Epithelial cell of umbilical artery (primary cell): Measurements from ENCODE around the gene TRIM25. TPM values are rescaled to one million over a fixed set of nuclear protein-coding genes. Genes with fewer than 3 reads are reported as not detected.

Experiments used
- total RNA-seq: library from RNA; depleted of rRNA; stranded (reverse); fragments of >200 nt; gene quantifications from 2 replicates; pipeline ENCODE4 v1.2.3, GENCODE V29; 2014

The TRIM25 gene
- total RNA-seq = 14.0 and 49.5 TPM in 2 replicates

GRCh38 chr17:56913867-56914580 is at the start of gene TRIM25:
Gene TRIM25 (minus strand): TSS chr17:56914049. CDS start chr17:56913988, 61 bp downstream.

DNA sequence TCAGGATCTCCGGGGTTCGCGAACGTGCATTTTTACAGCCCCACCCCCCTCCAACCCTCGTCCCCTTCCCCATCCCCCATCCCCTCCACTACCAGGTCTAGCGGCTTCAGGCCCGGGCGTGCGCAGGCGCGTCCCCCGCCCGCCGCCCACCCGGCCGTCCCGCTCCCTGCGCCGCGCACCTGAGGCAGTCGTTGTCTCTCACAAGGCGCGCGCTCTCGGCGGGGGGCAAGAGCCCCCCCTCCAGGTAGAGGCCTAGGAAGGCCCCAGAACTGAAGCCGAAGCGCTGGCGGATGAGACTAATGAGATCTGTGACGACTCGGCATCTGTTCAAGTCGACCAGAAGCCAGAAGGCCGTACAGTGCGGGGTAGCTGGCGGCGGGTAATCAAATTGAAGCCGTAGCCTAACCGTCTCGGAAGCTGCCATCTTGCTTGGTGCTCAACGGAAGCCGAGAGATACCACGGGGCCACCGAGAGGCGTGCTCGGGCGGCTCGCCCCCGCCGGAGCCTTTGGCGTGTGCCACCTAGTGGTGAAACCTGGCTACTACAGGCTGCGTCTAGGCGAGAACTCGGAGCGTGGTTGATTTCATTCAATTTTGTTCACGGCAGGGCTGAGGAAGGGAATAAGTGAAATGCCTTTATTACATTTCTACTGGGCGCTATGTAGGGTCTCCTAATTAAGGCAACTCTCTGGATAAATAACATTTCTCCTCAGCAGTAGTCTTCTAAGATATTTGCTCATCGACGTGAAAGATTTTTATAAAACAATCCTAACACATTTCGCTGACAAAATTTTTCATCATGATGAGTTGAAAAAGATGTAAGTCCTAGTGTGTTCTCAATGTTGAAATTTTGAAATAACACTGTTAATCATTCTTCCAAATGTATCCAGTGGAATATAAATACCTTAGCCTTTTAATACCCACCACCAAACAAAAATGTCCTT is 47.0 kb upstream of the TRIM25 start, which contains the start of gene COIL:
TSS of gene COIL (minus strand) at position 455 of the 943 bp plus-strand sequence. CDS start at position 424, 31 bp downstream.

Other genes with a start within 250 kb of the TRIM25 start
- gene C17orf67, start 80.1 kb downstream of the TRIM25 start, total RNA-seq = 0.76 and 1.3 TPM in 2 replicates
- 7.1 and 11.4 TPM in 2 replicates for gene DGKE, start 79.9 kb downstream of the TRIM25 start, total RNA-seq
- gene COIL, start 47.0 kb upstream of the TRIM25 start, total RNA-seq = 16.9 and 22.0 TPM in 2 replicates
- gene SCPEP1, start 64.1 kb upstream of the TRIM25 start, total RNA-seq = 29.2 and 45.6 TPM in 2 replicates
- gene AKAP1, start 171.2 kb upstream of the TRIM25 start, total RNA-seq = 19.8 and 20.2 TPM in 2 replicates